HCT116 (cell line): Measurements from ENCODE around the gene COLEC11. TPM values are rescaled to one million over a fixed set of nuclear protein-coding genes. Genes with fewer than 3 reads are reported as not detected.

ENCODE experiments used
- ATAC-seq: fragments of 200-7000 bp; cut with Tn5 transposase; 2 replicates; pipeline ENCODE4 v1.9.1; 2020; ENCODE audit warnings: mild to moderate bottlenecking, moderate library complexity
- BruUV-seq: library from RNA; stranded (reverse); fragments of 400-500 nt; replicated peaks from 2 replicates; lab custom pipeline; 2021; lab: Mats Ljungman, UMichigan
- CTCF ChIA-PET: fragments of 300-600 bp; sonication (Branson Sonifier 250); formaldehyde crosslinking; loops from one replicate; lab custom pipeline; 2021; ENCODE audit warnings: antibody characterized with exemption; lab: Charles Lee
- POLR2A ChIA-PET: fragments of 300-600, 350-600 bp; sonication (Branson Sonifier 250); formaldehyde crosslinking; loops from one replicate; lab custom pipeline; 2021; ENCODE audit warnings: antibody characterized with exemption; lab: Charles Lee
- RAD21 ChIA-PET, 2 experiments: fragments of 300-600 bp; sonication (Branson Sonifier 250); formaldehyde crosslinking; loops; one replicate each; lab custom pipeline; 2023; ENCODE audit warnings: low total read pairs in 2 of 2; ENCODE audit not compliant: uncharacterized antibody in 2 of 2, unreplicated experiment in 2 of 2, low non-redundant PET in 1 of 2; lab: Charles Lee
- DNase-seq: peaks from one replicate; pipeline ENCODE4 v3.0.0-alpha.2; 2010; ENCODE audit warnings: low read depth, low spot score
- H2AFZ ChIP-seq: fragments of 200-600 bp; shearing (Covaris generic), sonication (generic); 2 replicates; pipeline ENCODE4 v1.6.1; 2017; ENCODE audit warnings: low read depth, mixed run types, mixed read lengths, antibody characterized with exemption, low read length; ENCODE audit not compliant: poor library complexity, severe bottlenecking
- H3K27ac ChIP-seq: 2 replicates; pipeline ENCODE4 v1.5.1; 2012; ENCODE audit warnings: low read depth, low read length
- H3K27me3 ChIP-seq: fragments of 200-600 bp; sonication (generic); 2 replicates; pipeline ENCODE4 v1.6.1; 2016; ENCODE audit warnings: mixed run types, low read length, mixed read lengths; ENCODE audit not compliant: insufficient read depth
- H3K36me3 ChIP-seq, 2 experiments: fragments of 200-500 bp in 1 of 2; fragments of 200-600 bp in 1 of 2; sonication (Bioruptor generic) in 1 of 2; sonication (generic) in 1 of 2; 2 replicates each; pipeline versions ENCODE4 v1.5.1 to v1.6.1; 2014 to 2016; ENCODE audit warnings: low read length in 2 of 2, inconsistent platforms in 1 of 2, mixed read lengths in 1 of 2, mixed run types in 1 of 2; ENCODE audit not compliant: insufficient read depth in 2 of 2, control insufficient read depth in 1 of 2
- H3K4me1 ChIP-seq, 2 experiments: fragments of 200-600 bp in 1 of 2; sonication (generic) in 1 of 2; 2 replicates each; pipeline versions ENCODE4 v1.5.1 to v1.6.1; 2012 to 2017; ENCODE audit warnings: low read length in 2 of 2, inconsistent platforms in 1 of 2, mild to moderate bottlenecking in 1 of 2, mixed read lengths in 1 of 2, mixed run types in 1 of 2, moderate library complexity in 1 of 2; ENCODE audit not compliant: insufficient read depth in 2 of 2, control insufficient read depth in 1 of 2
- H3K4me2 ChIP-seq: fragments of 200-600 bp; sonication (generic); 2 replicates; pipeline ENCODE4 v1.6.1; 2017; ENCODE audit warnings: mixed run types, low read length, mixed read lengths
- H3K4me3 ChIP-seq, 2 experiments: fragments of 200-600 bp in 1 of 2; sonication (generic) in 1 of 2; replicated peaks in 1 of 2; 2 replicates each; pipeline ENCODE4 v1.5.1; 2011 to 2016; ENCODE audit warnings: low read length in 2 of 2, control low read depth in 1 of 2, low read depth in 1 of 2, mild to moderate bottlenecking in 1 of 2, mixed read lengths in 1 of 2, mixed run types in 1 of 2
- H3K79me2 ChIP-seq: fragments of 200-600 bp; sonication (generic); 2 replicates; pipeline ENCODE4 v1.6.1; 2017; ENCODE audit warnings: mild to moderate bottlenecking, mixed run types, low read length, moderate library complexity, mixed read lengths; ENCODE audit not compliant: insufficient read depth
- H3K9ac ChIP-seq: fragments of 200-600 bp; sonication (generic); 2 replicates; pipeline ENCODE4 v1.6.1; 2016; ENCODE audit warnings: low read length, mixed read lengths
- H3K9me2 ChIP-seq: fragments of 200-600 bp; sonication (generic), shearing (Covaris generic); 2 replicates; pipeline ENCODE4 v1.6.1; 2017; ENCODE audit warnings: mixed run types, mild to moderate bottlenecking, moderate library complexity; ENCODE audit not compliant: insufficient read depth
- H3K9me3 ChIP-seq, 2 experiments: fragments of 200-500 bp in 1 of 2; fragments of 200-600 bp in 1 of 2; sonication (Bioruptor generic) in 1 of 2; sonication (generic) in 1 of 2; 2 replicates each; pipeline ENCODE4 v1.6.1; 2014 to 2017; ENCODE audit warnings: low read length in 2 of 2, mixed read lengths in 2 of 2, inconsistent platforms in 1 of 2, low read depth in 1 of 2, mild to moderate bottlenecking in 1 of 2, mixed run types in 1 of 2, moderate library complexity in 1 of 2; ENCODE audit not compliant: control insufficient read depth in 1 of 2, insufficient read depth in 1 of 2
- H4K20me1 ChIP-seq: fragments of 200-600 bp; sonication (generic), shearing (Covaris generic); 2 replicates; pipeline ENCODE4 v1.6.1; 2017; ENCODE audit warnings: mixed run types, mild to moderate bottlenecking, moderate library complexity; ENCODE audit not compliant: insufficient read depth
- CBX3 ChIP-seq: IDR thresholded peaks from 2 replicates; pipeline ENCODE4 v1.6.1; 2012; ENCODE audit warnings: low read depth
- ELF1 ChIP-seq: IDR thresholded peaks from 2 replicates; pipeline ENCODE4 v1.6.1; 2012; ENCODE audit warnings: low read depth, borderline replicate concordance
- EZH2 ChIP-seq: fragments of 200-600 bp; sonication (generic); IDR thresholded peaks from 2 replicates; pipeline ENCODE4 v1.6.1; 2017; ENCODE audit warnings: antibody characterized with exemption, mixed run types
- EZH2phosphoT487 ChIP-seq: fragments of 200-600 bp; IDR thresholded peaks from 2 replicates; pipeline ENCODE4 v1.6.1; 2018; ENCODE audit warnings: antibody characterized with exemption, borderline replicate concordance
- JUND ChIP-seq: IDR thresholded peaks from 2 replicates; pipeline ENCODE4 v1.6.1; 2012
- POLR2A ChIP-seq: IDR thresholded peaks from 2 replicates; pipeline ENCODE4 v1.7.0; 2011; ENCODE audit warnings: borderline replicate concordance; ENCODE audit not compliant: insufficient read depth, insufficient read length; ENCODE audit errors: extremely low read depth
- RAD21 ChIP-seq: IDR thresholded peaks from 2 replicates; pipeline ENCODE4 v1.6.1; 2012; ENCODE audit warnings: low read depth, mild to moderate bottlenecking
- REST ChIP-seq: IDR thresholded peaks from 2 replicates; pipeline ENCODE4 v1.6.1; 2012; ENCODE audit warnings: low read depth
- TCF7L2 ChIP-seq: IDR thresholded peaks from 2 replicates; pipeline ENCODE4 v1.7.0; 2011; ENCODE audit warnings: borderline replicate concordance, inconsistent platforms; ENCODE audit not compliant: insufficient read depth, insufficient read length; ENCODE audit errors: extremely low read depth
- intact Hi-C: fragments of 100-400 bp; cut with micrococcal nuclease; formaldehyde crosslinking; loops from 2 replicates; pipeline ENCODE4 v1.10.0; 2022
- total RNA-seq: library from RNA; stranded (reverse); gene quantifications from one replicate; pipeline ENCODE4 v1.2.1, GENCODE V29; 2021; ENCODE audit not compliant: unreplicated experiment

Gene COLEC11
- total RNA-seq, 1 experiment from 2014 or later: 0.15 TPM

GRCh38 chr2:3679180-3679579 lies 84.3 kb downstream of the COLEC11 start:
- ATAC-seq: no peak
- CTCF ChIA-PET: no interaction called here
- POLR2A ChIA-PET: no interaction called here

More at GRCh38 chr2:3679180-3679579, 84.3 kb downstream of the COLEC11 start:
- Histone ChIP-seq H2AFZ (no peak overlapping the region), H3K9ac (no peak overlapping the region), H3K9me2 (no peaks in the 10 kb centered on the region), H3K36me3 (no peaks in the 10 kb centered on the region), H3K79me2 (no peaks in the 10 kb centered on the region), H3K9me3 (no peaks in the 10 kb centered on the region), H3K4me3 (no peak overlapping the region), H4K20me1 (no peaks in the 10 kb centered on the region), H3K4me1 (no peaks in the 10 kb centered on the region), H3K27ac (no peak overlapping the region), H3K4me2 (no peak overlapping the region), H3K27me3 (peaks cover 11% of the 10 kb centered on the region; the same call in 1 of the 2 replicates)
- BruUV-seq: no TSS peak
- RAD21 ChIA-PET: no interaction called here
- TF ChIP-seq RAD21: no peak
- TF ChIP-seq TCF7L2: no peak
- TF ChIP-seq JUND: no peak
- TF ChIP-seq CBX3: no peak
- no peak for TF ChIP-seq EZH2
- no peak for TF ChIP-seq REST
- no peak for TF ChIP-seq POLR2A
- TF ChIP-seq EZH2phosphoT487: no peak
- no peak for TF ChIP-seq ELF1
- intact Hi-C loops: no loop called here
- DNase-seq: no peak
